Vagina (tissue), 2 donors: Measurements from ENCODE around the gene SNRNP200. TPM values are rescaled to one million over a fixed set of nuclear protein-coding genes. Genes with fewer than 3 reads are reported as not detected.

Experiments used
- DNase-seq, 2 donors: peaks; one replicate each; pipeline ENCODE4 v3.0.0-alpha.2; 2017; ENCODE audit errors: extremely low spot score in 2 of 2
- H3K27ac ChIP-seq: fragments of 200-600 bp; sonication (generic); one replicate; pipeline ENCODE4 v1.5.1; 2019
- H3K27me3 ChIP-seq: fragments of 200-600 bp; sonication (generic); one replicate; pipeline ENCODE4 v1.5.1; 2019
- H3K36me3 ChIP-seq, 2 donors: fragments of 200-600 bp; sonication (generic); one replicate each; pipeline ENCODE4 v1.5.1; 2017 to 2019
- H3K4me1 ChIP-seq: fragments of 200-600 bp; sonication (generic); one replicate; pipeline ENCODE4 v1.5.1; 2019
- H3K4me3 ChIP-seq, 2 donors: fragments of 200-600 bp; sonication (generic); 1 replicate in 1 of 2; 2 replicates in 1 of 2; pipeline ENCODE4 v1.5.1; 2016 to 2019
- H3K9me3 ChIP-seq: fragments of 200-600 bp; sonication (generic); one replicate; pipeline ENCODE4 v1.5.1; 2019
- POLR2A ChIP-seq, 2 donors: fragments of 450-650 bp; IDR thresholded peaks; one replicate each; pipeline ENCODE4 v1.6.1; 2017; ENCODE audit warnings: antibody characterized with exemption in 2 of 2, mild to moderate bottlenecking in 2 of 2, moderate library complexity in 2 of 2
- POLR2AphosphoS5 ChIP-seq, 2 donors: sonication (generic); formaldehyde crosslinking; IDR thresholded peaks; one replicate each; pipeline ENCODE4 v1.9.0; 2017; ENCODE audit warnings: antibody characterized with exemption in 2 of 2, mild to moderate bottlenecking in 2 of 2, low read depth in 1 of 2; ENCODE audit not compliant: insufficient read depth in 1 of 2
- intact Hi-C: fragments of 100-400 bp; cut with DNase I; formaldehyde crosslinking; loops from one replicate; pipeline ENCODE4 v1.15.1; 2023
- total RNA-seq: library from RNA; depleted of rRNA; stranded (reverse); fragments of >200 nt; gene quantifications from one replicate; pipeline ENCODE4 v1.2.3, GENCODE V29; 2016
- TF ChIP-seq, protein P1 (sequence below), 3 experiments: fragments of 450-650 bp in 2 of 3; fragments of 200-600 bp in 1 of 3; sonication (generic) in 1 of 3; IDR thresholded peaks; one replicate each; pipeline ENCODE4 v1.5.1; 2017 to 2019; ENCODE audit warnings: antibody characterized with exemption in 3 of 3, mild to moderate bottlenecking in 2 of 3, moderate library complexity in 2 of 3

The SNRNP200 gene
- total RNA-seq, 1 donor from 2014 or later: 129 TPM

DNA sequence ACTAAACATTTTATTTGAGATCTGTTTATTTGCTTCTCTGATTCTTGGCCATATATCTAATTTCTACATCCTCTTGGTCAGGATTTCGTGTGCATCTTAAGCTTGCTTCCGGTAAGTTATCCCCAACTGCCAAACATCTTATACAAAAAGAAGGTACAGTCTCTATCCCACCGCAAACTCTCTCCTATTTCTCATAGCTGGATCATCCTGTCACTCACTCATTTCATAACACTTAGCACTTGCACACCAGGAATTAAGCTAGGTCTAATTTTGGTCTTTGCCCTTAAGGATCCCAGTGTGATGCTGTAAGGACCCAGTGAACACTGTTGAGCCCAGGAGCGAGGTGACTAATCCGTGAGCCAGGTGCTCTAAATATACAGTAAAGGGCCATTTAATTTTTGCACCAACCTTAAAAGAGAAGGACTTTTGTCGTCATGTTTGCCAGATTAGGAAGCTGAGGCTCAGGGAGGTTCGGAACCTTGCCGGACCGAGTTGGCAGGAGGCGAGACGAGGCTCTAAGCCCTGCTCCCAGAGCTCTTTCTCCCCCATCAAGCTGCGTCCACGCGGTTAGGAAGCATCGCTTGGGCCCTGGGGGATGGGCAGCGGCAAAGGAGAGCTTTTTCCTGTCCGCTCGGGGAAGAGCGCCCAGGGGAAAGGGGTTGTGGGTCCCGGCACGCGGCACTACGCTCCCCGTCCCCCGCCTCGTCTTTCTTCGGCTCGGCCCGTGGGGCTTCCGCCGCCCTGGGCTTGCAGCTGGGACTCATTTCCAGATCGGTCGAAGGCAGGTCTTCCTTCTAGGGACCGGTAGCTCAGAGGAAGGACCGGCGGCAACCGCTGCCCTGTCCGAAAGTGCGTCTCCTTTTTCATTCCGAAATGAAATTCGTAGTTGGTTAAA is 15.6 kb upstream of the SNRNP200 start:
- no peaks in the 10 kb centered on the region for H3K9me3 ChIP-seq
- H3K4me3 ChIP-seq: peak overlapping the region; percentile 50 to 54
- peak overlapping the region; percentile 9 for H3K27ac ChIP-seq
- no peak for DNase-seq
- H3K27me3 ChIP-seq: no peaks in the 10 kb centered on the region
- no peaks in the 10 kb centered on the region for H3K36me3 ChIP-seq
- H3K4me1 ChIP-seq: peaks cover 30% of the 10 kb centered on the region
- intact Hi-C loops: no loop called here
- TF ChIP-seq, protein P1, sequence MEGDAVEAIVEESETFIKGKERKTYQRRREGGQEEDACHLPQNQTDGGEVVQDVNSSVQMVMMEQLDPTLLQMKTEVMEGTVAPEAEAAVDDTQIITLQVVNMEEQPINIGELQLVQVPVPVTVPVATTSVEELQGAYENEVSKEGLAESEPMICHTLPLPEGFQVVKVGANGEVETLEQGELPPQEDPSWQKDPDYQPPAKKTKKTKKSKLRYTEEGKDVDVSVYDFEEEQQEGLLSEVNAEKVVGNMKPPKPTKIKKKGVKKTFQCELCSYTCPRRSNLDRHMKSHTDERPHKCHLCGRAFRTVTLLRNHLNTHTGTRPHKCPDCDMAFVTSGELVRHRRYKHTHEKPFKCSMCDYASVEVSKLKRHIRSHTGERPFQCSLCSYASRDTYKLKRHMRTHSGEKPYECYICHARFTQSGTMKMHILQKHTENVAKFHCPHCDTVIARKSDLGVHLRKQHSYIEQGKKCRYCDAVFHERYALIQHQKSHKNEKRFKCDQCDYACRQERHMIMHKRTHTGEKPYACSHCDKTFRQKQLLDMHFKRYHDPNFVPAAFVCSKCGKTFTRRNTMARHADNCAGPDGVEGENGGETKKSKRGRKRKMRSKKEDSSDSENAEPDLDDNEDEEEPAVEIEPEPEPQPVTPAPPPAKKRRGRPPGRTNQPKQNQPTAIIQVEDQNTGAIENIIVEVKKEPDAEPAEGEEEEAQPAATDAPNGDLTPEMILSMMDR (IDR thresholded peaks at IDR 0.05): no peak
- TF ChIP-seq POLR2A (IDR thresholded peaks at IDR 0.05) (no peak), POLR2AphosphoS5 (IDR thresholded peaks at IDR 0.05; ENCODE audit: insufficient read depth in 1 of 2, low read depth in 1 of 2) (no peak)

- H3K9me3 ChIP-seq: no peaks in the 10 kb centered on the region
- intact Hi-C loops: no loop called here
- peak overlapping the region in 1 of 2 donors; percentile 9 for H3K4me3 ChIP-seq
- H3K4me1 ChIP-seq: peaks cover 23% of the 10 kb centered on the region
- H3K27ac ChIP-seq: no peak overlapping the region
- TF ChIP-seq, protein P1 (IDR thresholded peaks at IDR 0.05): no peak
- TF ChIP-seq POLR2AphosphoS5 (IDR thresholded peaks at IDR 0.05; ENCODE audit: insufficient read depth in 1 of 2, low read depth in 1 of 2): no peak
- no peak for TF ChIP-seq POLR2A (IDR thresholded peaks at IDR 0.05)
- no peak for DNase-seq
- no peaks in the 10 kb centered on the region for H3K27me3 ChIP-seq
- no peaks in the 10 kb centered on the region for H3K36me3 ChIP-seq
Measured at GRCh38 chr2:96320326-96320725, 15.0 kb upstream of the SNRNP200 start.

DNA sequence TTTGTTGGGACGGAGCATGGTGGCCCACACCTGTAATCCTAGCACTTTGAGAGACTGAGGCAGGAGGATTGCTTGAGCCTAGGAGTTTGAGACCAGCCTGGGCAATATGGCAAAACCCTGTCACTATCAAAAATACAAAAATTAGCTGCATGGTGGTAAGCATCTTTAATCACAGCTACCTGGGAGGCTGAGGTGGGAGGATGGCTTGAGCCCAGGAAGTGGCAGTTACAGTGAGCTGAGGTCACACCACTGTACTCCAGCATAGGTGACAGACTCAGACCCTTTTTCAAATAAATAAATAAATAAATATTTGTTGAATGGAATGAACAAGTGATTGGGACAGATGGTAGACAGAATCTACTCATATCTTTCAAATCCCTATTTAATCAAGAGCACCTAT is 14.1 kb upstream of the SNRNP200 start:
- H3K27ac ChIP-seq: no peak overlapping the region

DNA sequence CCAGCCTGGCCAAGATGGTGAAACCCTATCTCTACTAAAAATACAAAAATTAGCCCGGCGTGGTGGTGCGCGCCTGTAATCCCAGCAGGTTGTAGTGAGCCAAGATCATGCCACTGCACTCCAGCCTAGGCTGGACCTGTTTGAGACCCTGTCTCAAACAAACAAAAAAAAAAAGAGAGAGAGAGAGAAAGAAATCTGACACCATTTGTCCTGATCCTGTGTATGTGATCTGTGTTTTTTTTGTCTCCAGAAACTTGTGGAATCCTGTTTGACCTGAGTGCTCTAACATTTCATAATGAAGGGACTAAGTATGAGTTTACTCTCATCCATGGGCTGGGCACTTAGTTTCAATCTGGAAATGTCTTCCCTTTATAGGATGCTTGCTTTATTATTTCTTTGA is 13.4 kb upstream of the SNRNP200 start:
- Histone ChIP-seq H3K9me3 (no peaks in the 10 kb centered on the region), H3K27me3 (no peaks in the 10 kb centered on the region), H3K27ac (no peak overlapping the region), H3K4me3 (no peak overlapping the region), H3K4me1 (peaks cover 16% of the 10 kb centered on the region), H3K36me3 (no peaks in the 10 kb centered on the region)
- TF ChIP-seq POLR2AphosphoS5 (IDR thresholded peaks at IDR 0.05; ENCODE audit: insufficient read depth in 1 of 2, low read depth in 1 of 2) (no peak), POLR2A (IDR thresholded peaks at IDR 0.05) (no peak)
- TF ChIP-seq, protein P1 (IDR thresholded peaks at IDR 0.05): no peak
- intact Hi-C loops: no loop called here
- DNase-seq: no peak

More for the DNA sequence above, 14.1 kb upstream of the SNRNP200 start:
- Histone ChIP-seq H3K36me3 (no peaks in the 10 kb centered on the region), H3K4me3 (no peak overlapping the region), H3K4me1 (peaks cover 16% of the 10 kb centered on the region), H3K9me3 (no peaks in the 10 kb centered on the region), H3K27me3 (no peaks in the 10 kb centered on the region)
- intact Hi-C loops: no loop called here
- TF ChIP-seq POLR2A (IDR thresholded peaks at IDR 0.05): no peak
- TF ChIP-seq POLR2AphosphoS5 (IDR thresholded peaks at IDR 0.05; ENCODE audit: insufficient read depth in 1 of 2, low read depth in 1 of 2): no peak
- TF ChIP-seq, protein P1 (IDR thresholded peaks at IDR 0.05): no peak
- no peak for DNase-seq

- no peak for DNase-seq
- TF ChIP-seq POLR2AphosphoS5 (IDR thresholded peaks at IDR 0.05; ENCODE audit: insufficient read depth in 1 of 2, low read depth in 1 of 2): no peak
- no peak for TF ChIP-seq POLR2A (IDR thresholded peaks at IDR 0.05)
- TF ChIP-seq, protein P1 (IDR thresholded peaks at IDR 0.05): no peak
- intact Hi-C loops: no loop called here
- Histone ChIP-seq H3K9me3 (no peaks in the 10 kb centered on the region), H3K27me3 (no peaks in the 10 kb centered on the region), H3K27ac (no peak overlapping the region), H3K36me3 (no peaks in the 10 kb centered on the region), H3K4me1 (peaks cover 16% of the 10 kb centered on the region), H3K4me3 (no peak overlapping the region)
Measured at GRCh38 chr2:96317584-96317997, 12.2 kb upstream of the SNRNP200 start.
